ENCODE results near the gene GNB1.

The GNB1 gene

GRCh38 chr1:1782399-1783221, 108.3 kb downstream of the GNB1 start:
- H3K4me3 ChIP-seq (ENCODE audit: low read depth, low read length) = peak overlapping the region; percentile 12
- no peak for DNase-seq
- in situ Hi-C loops (cut with HindIII; ENCODE audit: low pct_ligation_motif_present, low sequenced_read_pairs) = no loop called here
- no peak for TF ChIP-seq CTCF (IDR thresholded peaks at IDR 0.05; ENCODE audit: low read depth, low read length, missing control alignments)
- peaks cover 30% of the 10 kb centered on the region for H3K36me3 ChIP-seq (replicated peaks)
- H3K27me3 ChIP-seq (replicated peaks) = no peaks in the 10 kb centered on the region
- H3K27ac ChIP-seq = no peak overlapping the region

DNA sequence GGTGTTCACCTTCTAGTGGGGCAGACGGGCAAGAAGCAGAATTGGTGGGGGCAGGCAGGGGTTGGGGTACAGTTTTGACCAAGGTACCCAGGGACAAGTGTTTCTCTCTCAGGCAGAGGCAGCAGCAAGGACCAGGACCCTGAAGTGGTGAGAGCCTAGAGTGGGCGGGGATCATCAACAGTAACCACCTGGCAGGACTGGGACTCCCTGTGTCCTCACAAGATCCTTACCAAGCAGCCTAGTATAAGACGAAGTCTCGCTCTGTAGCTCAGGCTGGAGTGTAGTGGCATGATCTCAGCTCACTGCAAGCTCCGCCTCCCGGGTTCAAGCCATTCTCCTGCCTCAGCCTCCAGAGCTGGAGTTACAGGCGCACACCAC, 109.4 kb downstream of the GNB1 start:
- no peaks in the 10 kb centered on the region for H3K27me3 ChIP-seq (replicated peaks)
- TF ChIP-seq CTCF (IDR thresholded peaks at IDR 0.05; ENCODE audit: low read depth, low read length, missing control alignments) = no peak
- DNase-seq = no peak
- H3K4me3 ChIP-seq (ENCODE audit: low read depth, low read length) = no peak overlapping the region
- H3K36me3 ChIP-seq (replicated peaks) = peaks cover 19% of the 10 kb centered on the region
- in situ Hi-C loops (cut with HindIII; ENCODE audit: low pct_ligation_motif_present, low sequenced_read_pairs) = no loop called here
- H3K27ac ChIP-seq = no peak overlapping the region

DNA sequence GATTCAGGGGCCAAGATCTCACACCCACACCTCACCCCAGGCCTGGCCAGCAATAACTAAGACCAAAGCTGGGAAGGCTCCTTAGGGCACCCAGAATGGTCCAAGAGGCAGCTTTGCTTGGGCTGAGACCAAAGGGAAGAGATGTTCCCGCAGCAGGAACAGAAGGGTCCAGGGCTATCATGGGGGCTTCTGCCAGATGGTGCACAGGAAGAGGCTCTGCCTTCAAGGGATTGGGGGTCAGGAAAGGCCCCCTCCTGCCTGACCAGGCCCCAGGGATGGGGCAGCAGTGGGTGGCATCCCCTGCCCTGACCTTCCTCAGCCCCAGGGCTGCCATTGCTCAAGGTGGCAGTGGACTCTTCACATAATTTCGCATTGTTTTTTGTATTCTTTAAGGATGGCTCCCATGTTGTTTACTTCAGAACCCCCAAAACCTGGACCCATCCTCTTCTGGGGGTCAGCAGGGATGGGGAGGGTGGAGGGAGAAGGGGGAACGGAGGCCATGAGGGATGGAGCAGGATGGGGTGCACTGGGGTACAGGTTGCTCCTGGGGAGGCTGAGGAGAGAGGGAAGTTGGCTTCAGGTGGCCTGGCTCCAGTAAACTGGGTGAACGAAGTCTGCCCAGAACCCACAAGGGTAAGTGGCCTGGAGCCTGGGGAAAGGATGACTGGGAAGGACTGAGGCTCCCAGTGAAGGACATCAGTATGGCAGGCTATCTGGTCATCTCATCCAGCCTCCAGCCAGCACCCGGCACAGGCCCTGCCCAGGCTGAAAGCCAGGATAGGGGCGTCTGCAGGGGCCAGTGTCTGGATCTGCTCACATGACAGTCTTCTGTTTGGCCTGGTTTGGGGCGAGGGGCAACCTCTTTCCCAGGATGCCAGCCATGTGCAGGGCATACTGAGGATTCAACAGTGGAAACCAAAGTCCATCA, 110.0 kb downstream of the GNB1 start:
- TF ChIP-seq CTCF (IDR thresholded peaks at IDR 0.05; ENCODE audit: low read depth, low read length, missing control alignments) = no peak
- Histone ChIP-seq H3K27me3 (replicated peaks) (no peaks in the 10 kb centered on the region), H3K27ac (no peak overlapping the region), H3K36me3 (replicated peaks) (peaks cover 13% of the 10 kb centered on the region), H3K4me3 (ENCODE audit: low read depth, low read length) (no peak overlapping the region)
- no peak for DNase-seq
- in situ Hi-C loops (cut with HindIII; ENCODE audit: low pct_ligation_motif_present, low sequenced_read_pairs) = no loop called here

GRCh38 chr1:1779691-1780597, 110.9 kb downstream of the GNB1 start:
- in situ Hi-C loops (cut with HindIII; ENCODE audit: low pct_ligation_motif_present, low sequenced_read_pairs) = no loop called here
- no peak overlapping the region for H3K4me3 ChIP-seq (ENCODE audit: low read depth, low read length)
- no peak for DNase-seq
- TF ChIP-seq CTCF (IDR thresholded peaks at IDR 0.05; ENCODE audit: low read depth, low read length, missing control alignments) = no peak
- H3K27me3 ChIP-seq (replicated peaks) = no peaks in the 10 kb centered on the region
- no peak overlapping the region for H3K27ac ChIP-seq
- peaks cover 4% of the 10 kb centered on the region for H3K36me3 ChIP-seq (replicated peaks)

DNA sequence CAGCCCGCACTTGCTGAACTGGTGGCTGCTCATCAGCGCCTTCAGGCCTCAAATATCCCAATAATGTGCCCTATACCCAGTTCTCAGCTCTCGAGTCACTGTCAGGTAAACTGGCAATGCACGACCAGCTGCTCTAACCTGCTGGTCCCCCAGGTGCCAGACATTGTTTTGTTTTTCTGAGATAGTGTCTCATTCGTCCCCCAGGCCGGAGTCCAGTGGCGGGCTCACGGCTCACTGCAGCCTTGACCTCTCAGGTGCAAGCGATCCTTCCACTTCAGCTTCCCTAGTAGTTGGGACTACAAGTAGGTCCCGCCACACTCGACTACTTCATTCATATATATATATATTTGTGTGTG, 111.6 kb downstream of the GNB1 start:
- in situ Hi-C loops (cut with HindIII; ENCODE audit: low pct_ligation_motif_present, low sequenced_read_pairs) = no loop called here
- Histone ChIP-seq H3K27me3 (replicated peaks) (no peaks in the 10 kb centered on the region), H3K36me3 (replicated peaks) (no peaks in the 10 kb centered on the region), H3K27ac (no peak overlapping the region), H3K4me3 (ENCODE audit: low read depth, low read length) (no peak overlapping the region)
- no peak for DNase-seq
- no peak for TF ChIP-seq CTCF (IDR thresholded peaks at IDR 0.05; ENCODE audit: low read depth, low read length, missing control alignments)
